OCI-M1 (cell line): Measurements from ENCODE around the gene AFTPH.

ENCODE experiments used
- DNase-seq: peaks from one replicate; lab custom pipeline; 2025; lab: John Stamatoyannopoulos, UW

AFTPH gene

GRCh38 chr2:64542071-64543007, 18.2 kb downstream of the AFTPH start:
- DNase-seq = no peak

GRCh38 chr2:64543008-64543697, 19.0 kb downstream of the AFTPH start:
- DNase-seq = no peak

- DNase-seq = no peak
Measured at GRCh38 chr2:64548761-64549160, 24.6 kb downstream of the AFTPH start.

DNA sequence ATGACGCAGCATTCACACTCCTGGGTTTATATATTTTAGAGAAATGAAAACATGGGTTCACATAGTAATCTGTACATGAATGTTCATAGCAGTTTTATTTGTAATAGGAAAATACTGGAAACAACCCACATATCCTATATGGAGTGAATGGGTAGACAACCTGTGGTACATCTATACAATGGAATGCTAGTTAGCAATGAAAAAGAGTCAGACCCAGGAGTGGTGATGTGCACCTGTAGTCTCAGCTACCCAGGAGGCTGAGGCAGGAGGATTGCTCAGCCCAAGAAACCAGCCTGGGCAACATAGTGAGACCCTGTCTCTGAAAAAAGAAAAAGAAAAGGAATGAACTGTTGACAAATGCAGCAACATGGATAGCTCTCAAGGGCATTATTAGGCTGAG, 25.9 kb downstream of the AFTPH start:
- no peak for DNase-seq

- DNase-seq = no peak
Measured at GRCh38 chr2:64551851-64552250, 27.7 kb downstream of the AFTPH start.

- no peak for DNase-seq
Measured at GRCh38 chr2:64554117-64554516, 30.0 kb downstream of the AFTPH start.

DNA sequence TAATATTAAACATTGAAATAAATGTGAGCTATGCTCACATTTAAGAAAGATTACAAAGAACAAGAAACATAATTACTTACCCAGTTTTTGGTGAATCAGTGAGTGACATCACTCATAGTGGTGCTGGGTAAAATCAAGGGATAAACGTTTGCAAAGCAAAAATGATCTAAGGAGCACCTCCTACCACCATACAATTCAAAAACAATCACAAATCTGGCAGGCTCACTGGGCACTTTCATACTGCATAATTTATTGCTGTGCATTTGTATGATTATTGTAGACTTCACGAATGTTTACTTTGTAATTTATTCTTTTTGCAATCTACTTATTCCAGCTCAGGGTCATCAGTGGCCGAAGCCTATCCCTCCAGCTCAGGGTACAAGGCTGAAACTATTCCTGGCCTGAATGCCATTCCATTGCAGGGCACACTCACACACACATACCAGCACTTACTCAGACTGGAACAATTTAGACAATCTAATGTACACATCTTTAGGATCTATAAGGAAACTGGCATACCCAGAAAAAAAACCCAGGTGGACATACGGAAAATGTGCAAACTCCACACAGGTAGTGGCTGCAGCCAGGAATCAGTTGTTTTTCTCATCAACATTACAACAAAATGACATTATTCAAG, 34.4 kb downstream of the AFTPH start:
- DNase-seq = no peak

DNA sequence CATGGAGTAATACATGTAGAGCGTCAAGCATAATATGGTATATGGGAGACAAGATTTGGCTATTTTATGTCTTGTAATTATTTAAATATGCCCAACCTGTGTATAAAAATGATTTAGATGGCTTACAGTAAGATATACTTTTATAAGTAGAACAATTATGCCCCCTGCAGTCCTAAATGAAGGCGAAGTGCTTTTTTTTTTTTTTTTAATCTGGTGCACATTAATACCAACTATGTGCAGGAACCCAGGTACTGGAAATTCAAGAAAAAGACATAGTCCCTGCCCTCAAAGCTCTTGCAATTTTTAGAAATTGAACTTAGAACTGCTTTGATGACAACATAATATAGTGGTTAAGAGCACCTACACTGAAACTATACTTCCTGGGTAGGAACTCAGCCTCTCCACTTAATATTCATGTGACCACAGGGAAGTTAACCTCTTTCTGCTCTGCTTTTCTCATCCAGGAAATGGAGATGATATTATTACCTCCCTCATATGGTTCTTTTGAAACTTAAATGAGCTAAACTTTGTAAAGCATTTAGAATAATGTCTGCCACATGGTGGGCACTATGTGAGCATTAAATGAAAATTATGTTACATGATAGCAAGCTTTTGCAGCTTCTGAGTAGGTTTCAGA, 38.1 kb downstream of the AFTPH start:
- peak; percentile 22 for DNase-seq

DNA sequence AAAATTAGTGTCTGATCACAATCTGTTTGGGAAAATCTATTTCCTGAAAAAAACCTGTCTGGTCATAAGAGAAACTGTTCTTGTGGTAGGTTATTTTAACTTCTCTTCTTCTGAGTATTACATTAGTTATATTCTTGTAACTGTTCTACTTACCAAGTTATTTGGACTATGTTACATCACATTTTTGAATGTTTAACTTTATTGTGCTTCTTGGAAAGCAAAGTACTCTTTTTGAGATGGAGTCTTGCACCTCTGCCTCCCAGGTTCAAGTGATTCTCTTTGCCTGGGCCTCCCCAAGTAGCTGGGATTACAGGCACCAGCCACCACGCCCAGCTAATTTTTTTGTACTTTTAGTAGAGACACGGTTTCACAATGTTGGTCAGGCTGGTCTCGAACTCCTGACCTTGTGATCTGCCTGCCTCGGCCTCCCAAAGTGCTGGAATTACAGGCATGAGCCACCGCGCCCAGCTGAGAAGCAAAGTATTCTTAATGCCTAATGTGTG, 39.4 kb downstream of the AFTPH start:
- DNase-seq = no peak

- no peak for DNase-seq
Measured at GRCh38 chr2:64565949-64566710, 42.0 kb downstream of the AFTPH start.

GRCh38 chr2:64567473-64567872, 43.3 kb downstream of the AFTPH start:
- DNase-seq = no peak

GRCh38 chr2:64568836-64569235, 44.7 kb downstream of the AFTPH start:
- no peak for DNase-seq

DNA sequence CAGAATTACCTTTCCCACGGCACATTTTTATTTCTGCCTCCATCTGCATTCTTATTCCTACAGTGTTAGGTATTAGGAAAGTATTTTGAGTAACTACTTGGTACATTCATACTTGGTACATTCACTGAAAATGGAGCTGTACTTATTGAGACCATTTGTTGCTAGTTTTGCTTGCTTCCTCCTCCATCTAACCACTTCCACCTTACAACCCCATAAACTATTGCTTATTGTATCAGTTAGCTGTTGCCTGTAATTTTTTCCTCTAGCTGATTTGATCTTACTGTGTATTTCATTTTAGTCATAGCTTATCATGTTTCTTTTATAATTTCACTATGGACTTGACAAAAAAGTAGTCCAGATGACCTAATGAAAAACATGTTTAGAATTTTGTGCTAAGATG, 50.7 kb downstream of the AFTPH start:
- DNase-seq = no peak

DNA sequence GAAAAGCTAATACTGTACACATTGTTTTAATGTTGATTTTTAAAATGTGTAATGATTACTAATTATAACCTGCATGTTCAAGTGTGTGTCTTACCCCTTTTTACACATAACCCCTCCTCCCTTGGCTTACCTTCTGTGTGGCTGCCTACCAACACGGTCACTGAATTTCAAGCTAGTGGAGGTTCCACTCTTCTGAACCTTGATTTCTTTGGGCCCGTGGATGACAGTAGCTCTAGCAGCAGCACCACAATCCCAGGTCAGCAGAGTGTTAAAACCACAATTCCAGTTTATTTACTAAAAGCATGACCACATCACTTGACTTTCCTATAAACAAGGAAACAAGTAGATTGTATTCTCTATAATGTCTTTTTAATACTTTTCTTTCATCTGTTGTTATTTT, 56.9 kb downstream of the AFTPH start:
- no peak for DNase-seq

- DNase-seq = no peak
Measured at GRCh38 chr2:64581777-64582539, 57.8 kb downstream of the AFTPH start.

- no peak for DNase-seq
Measured at GRCh38 chr2:64582774-64583340, 58.7 kb downstream of the AFTPH start.

DNA sequence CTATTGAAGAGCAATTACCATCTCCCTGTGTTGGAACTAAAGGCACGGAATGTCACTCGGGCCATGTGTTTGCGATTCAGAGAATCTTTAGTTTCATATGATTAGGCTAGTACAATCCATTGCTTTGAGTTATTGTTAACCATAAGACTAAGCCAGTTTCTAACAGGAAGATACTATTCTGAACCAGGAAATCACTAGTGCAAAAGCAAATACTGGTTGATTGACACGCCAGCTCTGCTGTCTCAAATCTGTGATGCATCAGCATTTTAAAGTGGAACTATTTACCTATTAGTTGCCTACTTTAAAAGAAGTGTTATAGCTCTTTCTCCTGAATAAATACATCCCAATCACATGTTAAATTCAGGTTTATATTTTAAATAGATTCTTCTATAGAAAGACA, 61.9 kb downstream of the AFTPH start:
- DNase-seq = no peak

- peak; percentile 63 for DNase-seq
Measured at GRCh38 chr2:64586883-64587481, 62.9 kb downstream of the AFTPH start.

DNA sequence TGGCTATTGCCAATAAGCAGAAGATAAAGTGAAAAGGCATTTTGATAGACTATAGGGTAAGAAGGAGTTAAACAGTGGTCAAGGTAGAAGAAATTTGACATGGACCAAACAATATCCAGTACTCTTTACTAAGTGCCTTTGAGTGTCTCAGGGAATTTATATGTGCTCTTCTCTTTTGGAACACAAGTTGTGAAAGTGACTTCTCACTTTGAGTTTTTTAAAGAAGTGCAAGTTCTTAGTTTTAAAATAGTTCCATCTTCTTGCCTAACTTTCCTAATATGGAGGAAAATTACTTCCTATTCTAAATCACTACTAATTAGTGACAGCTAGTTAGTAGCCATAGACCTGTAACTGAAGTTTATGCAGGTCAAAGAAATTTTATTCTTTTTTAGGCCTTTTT, 63.4 kb downstream of the AFTPH start:
- DNase-seq = no peak

DNA sequence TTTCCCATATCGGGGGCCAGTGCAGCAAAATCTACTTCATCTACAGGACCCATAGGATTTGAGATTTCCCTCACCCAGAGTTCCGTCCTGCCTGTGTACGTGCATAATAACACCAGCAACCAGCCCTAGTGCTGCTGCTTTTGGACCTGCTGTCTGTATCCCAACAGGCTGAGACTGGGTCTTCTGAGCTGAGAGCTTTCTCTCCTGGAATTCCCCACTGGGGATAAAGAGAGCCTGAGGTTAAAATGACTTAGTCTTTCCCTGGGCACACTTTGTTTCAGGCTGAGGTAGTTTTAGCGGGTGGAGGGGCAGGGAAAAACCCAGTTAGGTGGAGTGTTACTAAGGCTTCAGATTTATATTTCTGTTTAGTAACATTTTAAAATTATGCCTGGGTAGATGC, 67.1 kb downstream of the AFTPH start:
- DNase-seq = no peak
